Measurements from ENCODE around the gene SPTLC3.

SPTLC3 gene

DNA sequence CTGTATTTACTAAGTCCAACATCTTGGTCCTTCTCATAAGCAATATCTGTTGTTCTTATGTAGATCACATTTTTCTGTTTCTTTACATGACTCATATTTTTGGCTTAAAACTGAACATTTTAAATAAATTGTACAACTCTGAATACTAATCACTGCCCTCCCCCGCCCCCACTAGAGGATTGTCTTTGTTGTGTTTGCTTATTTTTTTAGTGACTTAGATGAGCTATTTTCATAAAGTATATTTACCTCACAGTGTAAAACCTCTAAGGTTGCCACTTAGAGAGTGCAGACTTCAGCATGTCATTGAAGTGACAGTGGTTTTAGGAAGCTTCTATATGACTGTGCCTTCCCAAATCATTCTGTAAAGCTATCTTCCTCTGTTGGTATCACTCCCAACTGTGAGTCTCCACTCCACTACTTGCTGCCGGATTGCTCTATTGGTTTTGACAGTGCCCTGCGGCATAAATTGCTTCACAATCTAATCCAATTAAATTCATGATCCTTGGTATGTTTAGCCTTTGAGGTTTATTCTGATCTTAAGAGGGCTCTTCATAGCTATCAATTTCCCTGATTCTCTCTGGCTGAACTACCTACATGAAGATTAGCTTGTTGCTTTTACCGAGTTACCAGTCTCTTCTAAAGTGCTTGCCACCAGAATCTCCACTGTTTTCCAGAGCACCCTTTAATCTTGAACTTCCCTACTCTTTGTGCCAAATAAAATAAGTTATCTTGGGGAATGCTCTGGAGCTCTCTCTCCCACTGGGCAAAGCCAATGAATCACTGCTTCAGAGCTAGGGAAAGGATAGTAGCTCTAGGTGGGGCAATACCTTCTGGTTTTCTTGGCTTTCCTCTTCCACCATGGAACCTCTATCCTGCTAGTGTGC is 33.0 kb downstream of the SPTLC3 start:
- H3K4me3 ChIP-seq (ENCODE audit: low read length): no peak overlapping the region
- no peak for DNase-seq (ENCODE audit: low read depth)
- TF ChIP-seq, protein P1, sequence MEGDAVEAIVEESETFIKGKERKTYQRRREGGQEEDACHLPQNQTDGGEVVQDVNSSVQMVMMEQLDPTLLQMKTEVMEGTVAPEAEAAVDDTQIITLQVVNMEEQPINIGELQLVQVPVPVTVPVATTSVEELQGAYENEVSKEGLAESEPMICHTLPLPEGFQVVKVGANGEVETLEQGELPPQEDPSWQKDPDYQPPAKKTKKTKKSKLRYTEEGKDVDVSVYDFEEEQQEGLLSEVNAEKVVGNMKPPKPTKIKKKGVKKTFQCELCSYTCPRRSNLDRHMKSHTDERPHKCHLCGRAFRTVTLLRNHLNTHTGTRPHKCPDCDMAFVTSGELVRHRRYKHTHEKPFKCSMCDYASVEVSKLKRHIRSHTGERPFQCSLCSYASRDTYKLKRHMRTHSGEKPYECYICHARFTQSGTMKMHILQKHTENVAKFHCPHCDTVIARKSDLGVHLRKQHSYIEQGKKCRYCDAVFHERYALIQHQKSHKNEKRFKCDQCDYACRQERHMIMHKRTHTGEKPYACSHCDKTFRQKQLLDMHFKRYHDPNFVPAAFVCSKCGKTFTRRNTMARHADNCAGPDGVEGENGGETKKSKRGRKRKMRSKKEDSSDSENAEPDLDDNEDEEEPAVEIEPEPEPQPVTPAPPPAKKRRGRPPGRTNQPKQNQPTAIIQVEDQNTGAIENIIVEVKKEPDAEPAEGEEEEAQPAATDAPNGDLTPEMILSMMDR (conservative IDR thresholded peaks at IDR 0.05; ENCODE audit: low read length): no peak

DNA sequence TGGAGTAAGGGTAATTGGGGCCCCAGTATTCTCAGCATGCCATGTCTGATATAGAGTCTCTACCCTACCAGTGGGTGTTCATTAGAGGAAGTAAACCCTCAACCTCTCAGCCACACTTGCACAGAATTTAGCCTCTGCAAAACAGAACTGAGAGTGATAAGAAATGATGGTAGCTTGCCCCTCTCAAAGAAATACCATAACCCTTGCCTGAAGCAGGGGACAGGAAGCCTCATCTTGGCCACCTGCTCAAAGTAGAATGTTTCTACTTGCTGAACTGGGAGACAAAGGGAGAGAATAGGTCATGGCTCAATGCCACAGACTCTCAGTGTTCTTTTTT is 33.7 kb downstream of the SPTLC3 start:
- DNase-seq (ENCODE audit: low read depth): no peak
- TF ChIP-seq, protein P1 (conservative IDR thresholded peaks at IDR 0.05; ENCODE audit: low read length): no peak
- H3K4me3 ChIP-seq (ENCODE audit: low read length): no peak overlapping the region

DNA sequence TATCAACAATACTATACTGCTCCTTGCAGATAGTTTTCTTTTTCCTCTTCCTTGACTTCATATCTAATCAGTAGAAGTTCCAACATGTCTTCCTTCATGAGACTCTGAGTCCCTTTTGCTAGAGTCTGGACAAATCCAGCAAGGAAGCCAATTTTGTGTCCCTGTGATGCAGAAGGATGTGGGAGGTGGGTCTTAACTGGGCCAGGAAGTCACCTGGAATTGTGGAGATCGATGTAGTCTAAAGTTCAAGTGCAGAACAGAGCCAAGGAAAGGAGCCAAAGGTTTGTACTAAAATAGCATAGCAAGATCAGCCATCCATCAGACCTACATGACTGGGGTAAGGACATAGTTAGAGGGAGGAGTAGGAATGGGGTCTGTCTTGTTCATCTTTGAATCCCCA is 37.6 kb downstream of the SPTLC3 start:
- no peak for DNase-seq (ENCODE audit: low read depth)
- TF ChIP-seq, protein P1 (conservative IDR thresholded peaks at IDR 0.05; ENCODE audit: low read length): no peak

DNA sequence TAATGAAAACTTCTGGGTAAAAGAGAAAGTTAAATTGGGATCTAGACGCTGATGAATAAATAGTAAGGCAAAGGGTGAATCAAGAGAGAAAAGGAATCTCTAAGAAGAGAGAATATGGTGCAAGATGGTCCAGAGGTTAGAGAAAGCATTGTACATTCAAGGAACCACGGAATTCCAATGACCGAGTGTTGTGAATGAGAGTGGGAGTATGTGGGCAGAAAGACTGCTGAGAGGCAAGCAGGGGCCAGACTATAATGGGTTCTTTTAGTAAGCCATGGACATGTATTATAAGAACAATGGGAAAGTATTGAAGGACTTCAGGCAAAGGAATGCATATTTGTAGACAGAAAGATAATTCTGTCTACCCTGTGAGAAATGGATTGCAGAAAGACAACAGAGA is 45.2 kb downstream of the SPTLC3 start:
- DNase-seq (ENCODE audit: low read depth): no peak

More for the DNA sequence above, 37.6 kb downstream of the SPTLC3 start:
- no peak overlapping the region for H3K4me3 ChIP-seq (ENCODE audit: low read length)

DNA sequence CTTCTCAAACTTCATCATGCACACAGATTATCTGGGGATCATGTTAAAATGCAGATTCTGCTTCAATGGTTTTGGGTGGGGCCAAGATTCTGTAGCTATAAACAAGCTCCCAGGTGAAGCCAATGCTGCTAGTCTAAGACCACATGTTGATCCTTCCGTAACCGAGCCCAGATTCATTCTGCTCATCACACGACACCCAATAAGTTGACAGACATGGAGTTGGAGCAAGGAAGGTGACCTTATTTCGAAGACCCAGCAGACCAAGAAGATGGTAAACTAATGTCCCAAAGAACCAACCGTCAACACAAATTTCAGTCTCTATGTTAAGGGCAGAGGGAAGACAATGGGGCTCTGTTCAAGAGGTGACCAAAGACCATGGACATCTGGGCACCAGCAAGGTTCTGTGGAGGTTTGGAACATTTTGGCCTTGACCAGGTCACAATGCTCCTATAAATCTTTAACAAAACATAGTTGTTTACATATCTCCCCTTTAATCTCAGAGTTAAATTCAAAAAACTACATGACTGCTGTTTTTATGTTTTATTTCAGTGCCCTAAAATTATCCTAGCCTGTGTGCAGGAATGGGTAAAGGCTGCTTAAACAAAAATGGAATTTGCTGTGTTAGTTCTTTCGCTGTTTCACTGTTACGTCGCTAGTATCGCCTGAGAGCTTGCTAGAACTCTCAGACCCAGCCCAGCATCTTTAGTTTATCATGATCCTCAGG is 50.1 kb downstream of the SPTLC3 start:
- TF ChIP-seq, protein P1 (conservative IDR thresholded peaks at IDR 0.05; ENCODE audit: low read length): no peak
- DNase-seq (ENCODE audit: low read depth): no peak

More for the DNA sequence above, 45.2 kb downstream of the SPTLC3 start:
- no peak overlapping the region for H3K4me3 ChIP-seq (ENCODE audit: low read length)
- TF ChIP-seq, protein P1 (conservative IDR thresholded peaks at IDR 0.05; ENCODE audit: low read length): no peak

DNA sequence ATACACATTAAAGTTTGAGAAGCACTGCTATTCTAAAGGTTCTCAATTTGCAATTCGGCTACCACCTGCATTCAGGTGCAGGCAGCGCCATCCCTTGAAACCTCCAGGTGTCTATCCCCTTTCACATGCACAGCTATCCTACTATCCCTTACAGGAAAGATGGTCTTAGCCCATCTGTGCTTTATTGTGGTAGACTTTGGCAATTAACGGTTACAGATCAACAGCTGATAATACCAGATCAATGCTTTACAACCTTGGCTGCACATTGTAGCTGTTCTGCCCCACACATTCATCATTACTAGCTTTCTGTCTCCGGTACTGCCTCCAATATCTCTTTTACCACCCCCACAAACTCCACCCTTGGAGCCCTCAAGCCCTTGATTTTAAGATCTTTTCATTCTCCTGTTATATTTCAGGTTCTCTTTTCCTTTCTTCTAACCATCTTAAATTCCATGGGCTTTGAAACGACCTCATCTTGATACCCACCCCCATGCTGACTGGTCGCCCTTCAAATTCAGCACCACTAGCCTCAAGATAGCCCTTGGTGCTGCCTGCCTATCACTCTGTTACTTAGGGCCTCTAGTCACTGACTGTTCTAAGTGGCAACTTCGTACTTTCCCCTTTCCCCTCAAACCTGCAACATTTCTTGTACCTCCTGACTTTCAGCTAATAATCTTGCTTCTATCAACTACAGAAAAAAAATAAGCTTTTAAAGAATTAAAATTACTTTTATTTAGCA is 50.8 kb downstream of the SPTLC3 start:
- TF ChIP-seq, protein P1 (conservative IDR thresholded peaks at IDR 0.05; ENCODE audit: low read length): no peak

More for the DNA sequence above, 50.1 kb downstream of the SPTLC3 start:
- H3K4me3 ChIP-seq (ENCODE audit: low read length): no peak overlapping the region

More for the DNA sequence above, 50.8 kb downstream of the SPTLC3 start:
- no peak for DNase-seq (ENCODE audit: low read depth)
- H3K4me3 ChIP-seq (ENCODE audit: low read length): no peak overlapping the region
